Neuronal stem cell (in vitro differentiated cells): ENCODE measurements around the gene KRT35.

Experiments
- DNase-seq: peaks from one replicate; pipeline ENCODE4 v3.0.0-alpha.2; 2013; ENCODE audit warnings: low spot score
- H2AFZ ChIP-seq: one replicate; pipeline ENCODE4 v1.6.1; 2013; ENCODE audit warnings: mild to moderate bottlenecking, low read length, inconsistent platforms
- H2AK5ac ChIP-seq: 2 replicates; pipeline ENCODE4 v1.6.1; 2013; ENCODE audit warnings: low read depth, mild to moderate bottlenecking, inconsistent platforms, low read length, moderate library complexity, mixed read lengths
- H2BK120ac ChIP-seq: 2 replicates; pipeline ENCODE4 v1.6.1; 2013; ENCODE audit warnings: low read depth, mild to moderate bottlenecking, inconsistent platforms, low read length, moderate library complexity, mixed read lengths
- H2BK12ac ChIP-seq: one replicate; pipeline ENCODE4 v1.6.1; 2013; ENCODE audit warnings: low read length, inconsistent platforms
- H2BK15ac ChIP-seq: 2 replicates; pipeline ENCODE4 v1.6.1; 2013; ENCODE audit warnings: mild to moderate bottlenecking, low read length, inconsistent platforms, mixed read lengths
- H2BK5ac ChIP-seq: one replicate; pipeline ENCODE4 v1.6.1; 2013; ENCODE audit warnings: inconsistent platforms, mild to moderate bottlenecking, low read length, moderate library complexity
- H3K14ac ChIP-seq: one replicate; pipeline ENCODE4 v1.6.1; 2013; ENCODE audit warnings: low read length, inconsistent platforms
- H3K18ac ChIP-seq: 2 replicates; pipeline ENCODE4 v1.6.1; 2013; ENCODE audit warnings: low read length, inconsistent platforms
- H3K23ac ChIP-seq: 2 replicates; pipeline ENCODE4 v1.6.1; 2013; ENCODE audit warnings: low read depth, mild to moderate bottlenecking, mixed read lengths, low read length, inconsistent platforms; ENCODE audit not compliant: poor library complexity
- H3K27ac ChIP-seq: replicated peaks from 3 replicates; pipeline ENCODE4 v1.5.1; 2013; ENCODE audit warnings: low read length, inconsistent platforms
- H3K27me3 ChIP-seq, 3 experiments: 2 replicates each; pipeline ENCODE4 v1.6.1; 2013; ENCODE audit warnings: low read length in 3 of 3, mild to moderate bottlenecking in 2 of 3, inconsistent platforms in 1 of 3, low read depth in 1 of 3, mixed read lengths in 1 of 3, moderate library complexity in 1 of 3; ENCODE audit not compliant: control insufficient read depth in 3 of 3, insufficient read depth in 3 of 3
- H3K36me3 ChIP-seq, 2 donors: replicated peaks in 1 of 2; 2 replicates each; pipeline ENCODE4 v1.6.1; 2013; ENCODE audit warnings: low read length in 2 of 2; ENCODE audit not compliant: control insufficient read depth in 2 of 2, insufficient read depth in 2 of 2
- H3K4ac ChIP-seq: 2 replicates; pipeline ENCODE4 v1.6.1; 2013; ENCODE audit warnings: inconsistent platforms, mild to moderate bottlenecking, low read length, moderate library complexity
- H3K4me1 ChIP-seq, 2 donors: 1 replicate in 1 of 2; 2 replicates in 1 of 2; pipeline ENCODE4 v1.6.1; 2013; ENCODE audit warnings: low read length in 2 of 2, low read depth in 1 of 2; ENCODE audit not compliant: control insufficient read depth in 2 of 2, insufficient read depth in 1 of 2
- H3K4me2 ChIP-seq: one replicate; pipeline ENCODE4 v1.6.1; 2013; ENCODE audit warnings: mild to moderate bottlenecking, low read length, inconsistent platforms; ENCODE audit not compliant: insufficient read depth, poor library complexity, severe bottlenecking
- H3K4me3 ChIP-seq, 2 donors: 2 replicates each; pipeline ENCODE4 v1.5.1; 2013; ENCODE audit warnings: low read length in 2 of 2, mild to moderate bottlenecking in 2 of 2, inconsistent platforms in 1 of 2, moderate library complexity in 1 of 2
- H3K79me1 ChIP-seq: one replicate; pipeline ENCODE4 v1.6.1; 2013; ENCODE audit warnings: low read depth, mild to moderate bottlenecking, inconsistent platforms, low read length, moderate library complexity
- H3K9ac ChIP-seq: one replicate; pipeline ENCODE4 v1.6.1; 2013; ENCODE audit warnings: mild to moderate bottlenecking, low read depth, low read length, inconsistent platforms; ENCODE audit not compliant: poor library complexity
- H3K9me3 ChIP-seq, 2 donors: replicated peaks in 1 of 2; 2 replicates each; pipeline versions ENCODE3 to v1.6.1; 2013; ENCODE audit warnings: low read length in 2 of 2, mild to moderate bottlenecking in 2 of 2, inconsistent platforms in 1 of 2, low read depth in 1 of 2, mixed read lengths in 1 of 2, moderate library complexity in 1 of 2; ENCODE audit not compliant: control insufficient read depth in 2 of 2, insufficient read depth in 1 of 2
- H4K8ac ChIP-seq: one replicate; pipeline ENCODE4 v1.6.1; 2013; ENCODE audit warnings: low read depth, mild to moderate bottlenecking, inconsistent platforms, low read length, moderate library complexity
- H4K91ac ChIP-seq: one replicate; pipeline ENCODE4 v1.6.1; 2013; ENCODE audit warnings: low read length, low read depth, mild to moderate bottlenecking, inconsistent platforms; ENCODE audit not compliant: poor library complexity
- WGBS, 2 donors: extraction: QIAGEN DNeasy Blood & Tissue Kit; methylation state at CpG; one replicate each; pipeline ENCODE4 v1.1.7; 2013; ENCODE audit warnings: missing lambda C conversion rate in 2 of 2, mixed read lengths in 1 of 2; ENCODE audit not compliant: insufficient read length in 2 of 2, insufficient replicate concordance in 1 of 2; ENCODE audit errors: extremely low coverage in 2 of 2; 5-methylcytosine and 5-hydroxymethylcytosine counted together

KRT35 gene

GRCh38 chr17:41516147-41516829 lies 35.3 kb upstream of the KRT35 start:
- Histone ChIP-seq H4K8ac (no peak overlapping the region), H4K91ac (no peak overlapping the region)

DNA sequence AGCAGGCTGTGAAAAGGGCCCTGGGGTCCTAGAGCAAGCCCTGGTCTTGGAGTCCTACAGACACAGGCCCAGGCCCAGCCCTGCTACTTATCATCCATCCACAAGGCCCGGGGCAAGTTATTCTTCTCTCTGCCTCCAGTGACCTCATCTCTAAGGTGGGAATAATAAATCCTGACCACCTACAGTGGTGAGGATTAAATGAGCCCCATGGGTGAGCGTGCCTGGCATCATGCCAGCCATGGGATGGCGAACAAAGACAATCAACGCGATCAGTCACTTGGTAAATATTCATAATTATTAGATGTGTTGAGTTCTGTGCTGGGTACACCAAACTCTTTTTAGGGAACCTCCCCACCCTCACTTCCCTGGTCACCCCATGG lies 32.2 kb upstream of the KRT35 start:
- Histone ChIP-seq H3K4ac (no peak overlapping the region), H2AK5ac (no peak overlapping the region), H3K4me2 (no peak overlapping the region), H3K9me3 (no peaks in the 10 kb centered on the region), H3K9ac (no peak overlapping the region), H3K23ac (no peak overlapping the region), H3K18ac (no peak overlapping the region), H3K79me1 (no peaks in the 10 kb centered on the region), H3K36me3 (no peaks in the 10 kb centered on the region), H2BK120ac (no peak overlapping the region), H3K4me3 (no peak overlapping the region), H3K4me1 (no peaks in the 10 kb centered on the region), H3K27ac (no peak overlapping the region), H2BK15ac (no peak overlapping the region), H2BK5ac (no peak overlapping the region), H3K14ac (no peak overlapping the region), H3K27me3 (peaks cover 0 to 6% (median 0%) of the 10 kb centered on the region in 3 experiments), H4K8ac (no peak overlapping the region), H4K91ac (no peak overlapping the region), H2BK12ac (no peak overlapping the region), H2AFZ (no peak overlapping the region)
- WGBS, 2 donors: no CpG with 5 or more reads among the region's 5 CpGs
- no peak for DNase-seq

More at GRCh38 chr17:41516147-41516829, 35.3 kb upstream of the KRT35 start:
- no peaks in the 10 kb centered on the region for H3K27me3 ChIP-seq
- no peak overlapping the region for H2BK12ac ChIP-seq
- no peak overlapping the region for H3K14ac ChIP-seq
- no peak for DNase-seq
- peak overlapping the region; percentile 31 for H3K9ac ChIP-seq
- no peaks in the 10 kb centered on the region for H3K9me3 ChIP-seq
- no peak overlapping the region for H3K23ac ChIP-seq
- no peaks in the 10 kb centered on the region for H3K36me3 ChIP-seq
- peak overlapping the region; percentile 49 for H2AK5ac ChIP-seq
- no CpG with 5 or more reads among the region's 14 CpGs for WGBS, 2 donors
- no peak overlapping the region for H3K4me3 ChIP-seq
- H2BK120ac ChIP-seq: no peak overlapping the region
- H2AFZ ChIP-seq: no peak overlapping the region
- H3K79me1 ChIP-seq: no peaks in the 10 kb centered on the region
- peak overlapping the region; percentile 66 for H3K4ac ChIP-seq
- H3K18ac ChIP-seq: peak overlapping the region; percentile 57
- H3K27ac ChIP-seq: no peak overlapping the region
- peak overlapping the region; percentile 19 for H2BK15ac ChIP-seq
- peaks cover 0 to 2% of the 10 kb centered on the region in 2 donors for H3K4me1 ChIP-seq
- H2BK5ac ChIP-seq: no peak overlapping the region
- no peak overlapping the region for H3K4me2 ChIP-seq

- no peak overlapping the region for H3K4ac ChIP-seq
- no peak overlapping the region for H3K27ac ChIP-seq
- no peak overlapping the region for H3K18ac ChIP-seq
- H3K9me3 ChIP-seq: no peaks in the 10 kb centered on the region
- H2BK12ac ChIP-seq: no peak overlapping the region
- H2BK5ac ChIP-seq: no peak overlapping the region
- no peak overlapping the region for H3K9ac ChIP-seq
- no peak overlapping the region for H2AK5ac ChIP-seq
- peaks cover 0 to 6% (median 0%) of the 10 kb centered on the region in 3 experiments for H3K27me3 ChIP-seq
- no peak overlapping the region for H2BK120ac ChIP-seq
- H3K79me1 ChIP-seq: no peaks in the 10 kb centered on the region
- no peak for DNase-seq
- no peak overlapping the region for H3K4me2 ChIP-seq
- H3K36me3 ChIP-seq: no peaks in the 10 kb centered on the region
- H4K8ac ChIP-seq: no peak overlapping the region
- WGBS, 2 donors: no CpG with 5 or more reads among the region's 7 CpGs
- no peak overlapping the region for H3K23ac ChIP-seq
- no peak overlapping the region for H2BK15ac ChIP-seq
- no peak overlapping the region for H4K91ac ChIP-seq
- no peak overlapping the region for H2AFZ ChIP-seq
- H3K4me3 ChIP-seq: no peak overlapping the region
- H3K14ac ChIP-seq: no peak overlapping the region
- H3K4me1 ChIP-seq: no peaks in the 10 kb centered on the region
Observed at GRCh38 chr17:41512546-41513167, 31.7 kb upstream of the KRT35 start.

DNA sequence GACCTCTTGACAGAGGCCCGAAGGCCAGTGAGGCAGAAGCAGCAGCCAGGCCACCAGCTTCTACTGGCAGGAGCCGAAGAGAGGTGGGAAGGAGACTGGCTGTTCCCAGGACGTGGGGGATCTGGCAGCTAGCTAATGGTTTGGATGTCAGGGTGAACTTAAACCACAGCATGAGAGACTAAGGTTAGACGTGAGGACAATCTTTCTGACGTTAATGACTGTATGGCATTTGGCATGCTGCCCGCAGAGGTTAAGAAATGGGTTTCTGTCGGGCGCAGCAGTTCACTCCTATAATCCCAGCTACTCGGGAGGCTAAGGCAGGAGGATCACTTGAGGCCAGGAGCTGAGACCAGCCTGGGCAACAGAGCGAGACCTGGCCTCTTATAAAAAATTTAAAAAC lies 30.8 kb upstream of the KRT35 start:
- Histone ChIP-seq H4K8ac (no peak overlapping the region), H3K4me2 (no peak overlapping the region), H3K4me3 (no peak overlapping the region), H3K4ac (no peak overlapping the region), H3K79me1 (no peaks in the 10 kb centered on the region), H3K9me3 (no peaks in the 10 kb centered on the region), H3K27ac (no peak overlapping the region), H3K9ac (no peak overlapping the region), H2AK5ac (no peak overlapping the region), H3K4me1 (peaks cover 0 to 2% of the 10 kb centered on the region in 2 donors), H3K36me3 (no peaks in the 10 kb centered on the region), H2AFZ (no peak overlapping the region), H2BK5ac (no peak overlapping the region), H3K14ac (no peak overlapping the region), H3K27me3 (peaks cover 0 to 6% (median 0%) of the 10 kb centered on the region in 3 experiments), H2BK12ac (no peak overlapping the region), H4K91ac (no peak overlapping the region), H2BK15ac (no peak overlapping the region), H3K18ac (no peak overlapping the region), H2BK120ac (no peak overlapping the region), H3K23ac (no peak overlapping the region)
- WGBS, 2 donors: no CpG with 5 or more reads among the region's 10 CpGs
- no peak for DNase-seq
